ENCODE results near the gene SVIL. TPM values are rescaled to one million over a fixed set of nuclear protein-coding genes. Genes with fewer than 3 reads are reported as not detected.
"Not testable (repeated sequence)": the region's sequence is repeated elsewhere in the genome, so short reads cannot be mapped to it uniquely, and the experiment has no call there.

The SVIL gene
- total RNA-seq, 3 donors from 2014 or later: 25.8 to 69.5 (median 60.6) TPM

GRCh38 chr10:29611781-29612381 lies 22.9 kb downstream of the SVIL start:
- peak in 1 of 2 donors; percentile 13 for DNase-seq (ENCODE audit: low spot score in 2 of 2)
- Histone ChIP-seq H3K4me3 (no peak overlapping the region), H3K27ac (no peak overlapping the region), H3K4me1 (no peaks in the 10 kb centered on the region), H3K27me3 (no peaks in the 10 kb centered on the region), H3K9me3 (peaks cover 0 to 4% of the 10 kb centered on the region in 2 donors), H3K36me3 (no peaks in the 10 kb centered on the region)
- no peak for TF ChIP-seq POLR2A (IDR thresholded peaks at IDR 0.05)
- TF ChIP-seq CTCF (IDR thresholded peaks at IDR 0.05): no peak
- no peak for TF ChIP-seq POLR2AphosphoS5 (IDR thresholded peaks at IDR 0.05)
- intact Hi-C loops (cut with DNase I; ENCODE audit: low total_unique reads): no loop called here

- intact Hi-C loops (cut with DNase I; ENCODE audit: low total_unique reads): no loop called here
- Histone ChIP-seq H3K9me3 (peaks cover 0 to 4% of the 10 kb centered on the region in 2 donors), H3K36me3 (no peaks in the 10 kb centered on the region), H3K4me3 (no peak overlapping the region), H3K27me3 (no peaks in the 10 kb centered on the region), H3K27ac (no peak overlapping the region), H3K4me1 (no peaks in the 10 kb centered on the region)
- peak in 1 of 2 donors; percentile 8 for DNase-seq (ENCODE audit: low spot score in 2 of 2)
- TF ChIP-seq CTCF (IDR thresholded peaks at IDR 0.05): no peak
- TF ChIP-seq POLR2A (IDR thresholded peaks at IDR 0.05): no peak
- no peak for TF ChIP-seq POLR2AphosphoS5 (IDR thresholded peaks at IDR 0.05)
Measured at GRCh38 chr10:29610876-29611647, 23.7 kb downstream of the SVIL start.

GRCh38 chr10:29610331-29610730 lies 24.4 kb downstream of the SVIL start:
- H3K27me3 ChIP-seq; DNase-seq (ENCODE audit: low spot score in 2 of 2); H3K4me3 ChIP-seq; H3K9me3 ChIP-seq; H3K27ac ChIP-seq; H3K36me3 ChIP-seq; H3K4me1 ChIP-seq; intact Hi-C loops (cut with DNase I; ENCODE audit: low total_unique reads): not testable (repeated sequence)

- intact Hi-C loops (cut with DNase I; ENCODE audit: low total_unique reads): no loop called here
- Histone ChIP-seq H3K27ac (no peak overlapping the region), H3K4me1 (no peaks in the 10 kb centered on the region), H3K36me3 (no peaks in the 10 kb centered on the region), H3K9me3 (peaks cover 0 to 4% of the 10 kb centered on the region in 2 donors), H3K27me3 (no peaks in the 10 kb centered on the region), H3K4me3 (no peak overlapping the region)
- TF ChIP-seq POLR2AphosphoS5 (IDR thresholded peaks at IDR 0.05): no peak
- TF ChIP-seq CTCF (IDR thresholded peaks at IDR 0.05): no peak
- no peak for TF ChIP-seq POLR2A (IDR thresholded peaks at IDR 0.05)
- DNase-seq (ENCODE audit: low spot score in 2 of 2): no peak
Measured at GRCh38 chr10:29609696-29610095, 25.1 kb downstream of the SVIL start.

GRCh38 chr10:29608476-29609301 lies 26.1 kb downstream of the SVIL start:
- H3K27ac ChIP-seq: no peak overlapping the region

More at GRCh38 chr10:29608476-29609301, 26.1 kb downstream of the SVIL start:
- Histone ChIP-seq H3K36me3 (no peaks in the 10 kb centered on the region), H3K27me3 (no peaks in the 10 kb centered on the region), H3K4me3 (no peak overlapping the region), H3K9me3 (peaks cover 0 to 4% of the 10 kb centered on the region in 2 donors), H3K4me1 (no peaks in the 10 kb centered on the region)
- intact Hi-C loops (cut with DNase I; ENCODE audit: low total_unique reads): no loop called here
- TF ChIP-seq POLR2A (IDR thresholded peaks at IDR 0.05): no peak
- TF ChIP-seq CTCF (IDR thresholded peaks at IDR 0.05): no peak
- no peak for TF ChIP-seq POLR2AphosphoS5 (IDR thresholded peaks at IDR 0.05)
- no peak for DNase-seq (ENCODE audit: low spot score in 2 of 2)
